IMR-90 (cell line): ENCODE data around the gene DENND2C. TPM values are rescaled to one million over a fixed set of nuclear protein-coding genes. Genes with fewer than 3 reads are reported as not detected.

Source experiments
- microRNA-seq, 2 experiments: library from miRNA; stranded (forward) in 1 of 2; unstranded in 1 of 2; fragments of 10-50 nt in 1 of 2; fragments of <30 nt in 1 of 2; gene quantifications in 1 of 2; microRNA quantifications in 1 of 2; one replicate each; pipeline versions ENCODE3 to v1.1.0; 2013 to 2020; ENCODE audit not compliant: insufficient read depth in 1 of 2, insufficient read length in 1 of 2, unreplicated experiment in 1 of 2
- polyA plus RNA-seq, 3 experiments: library from polyadenylated mRNA; depleted of rRNA; stranded (reverse); fragments of >200 nt; gene quantifications; 2 replicates each; pipeline ENCODE4 v1.2.3, GENCODE V29; 2012; ENCODE audit warnings: low replicate concordance in 1 of 3
- small RNA-seq, 5 experiments: library from RNA; depleted of rRNA; stranded (forward); fragments of <200 nt; gene quantifications; one replicate each; pipeline ENCODE3, GENCODE V24; 2012
- total RNA-seq: library from RNA; depleted of rRNA; stranded (reverse); fragments of >200 nt; gene quantifications from 2 replicates; pipeline ENCODE4 v1.2.3, GENCODE V29; 2012; rRNA removed

The DENND2C gene
- total and polyA plus RNA-seq, 2 of the 4 experiments (the other 2 are of a cell fraction), result 0.58 to 2.2 TPM

Small RNA genes within 50 kb of the gene (microRNA-seq; reads per million reads assigned to microRNA genes)
- not detected for gene RN7SL432P (ENCODE audit: insufficient read depth, insufficient read length)

Small RNA genes within 50 kb of the gene (small RNA-seq; reads per million reads assigned to genes)
- gene RN7SL432P, result 0 to 0.60 (median 0) reads per million in 5 experiments

Other genes with a start within 250 kb of the DENND2C start
- gene TRIM33, start 158.8 kb downstream of the DENND2C start, total RNA-seq, result 40.0 and 40.1 TPM in 2 replicates
- gene TRIM33, start 158.8 kb downstream of the DENND2C start, polyA plus RNA-seq (2012; rRNA removed), result 9.2 and 9.5 TPM in 2 replicates
- 15.4 and 39.4 TPM in 2 replicates for gene BCAS2, start 88.4 kb downstream of the DENND2C start, total RNA-seq
- 20.2 and 23.1 TPM in 2 replicates for gene BCAS2, start 88.4 kb downstream of the DENND2C start, polyA plus RNA-seq (2012; rRNA removed)
- not detected in 2 replicates for gene AMPD1, start 25.5 kb upstream of the DENND2C start, total RNA-seq
- not detected in 2 replicates for gene AMPD1, start 25.5 kb upstream of the DENND2C start, polyA plus RNA-seq (2012; rRNA removed)
- gene NRAS, start 46.7 kb upstream of the DENND2C start, total RNA-seq, result 85.9 and 110 TPM in 2 replicates
- gene NRAS, start 46.7 kb upstream of the DENND2C start, polyA plus RNA-seq (2012; rRNA removed), result 22.3 and 27.4 TPM in 2 replicates
- 879 and 2,287 TPM in 2 replicates for gene CSDE1, start 87.9 kb upstream of the DENND2C start, total RNA-seq
- gene CSDE1, start 87.9 kb upstream of the DENND2C start, polyA plus RNA-seq (2012; rRNA removed), result 162 and 190 TPM in 2 replicates
- gene SIKE1, start 110.6 kb upstream of the DENND2C start, total RNA-seq, result 49.1 and 59.4 TPM in 2 replicates
- 20.9 and 24.2 TPM in 2 replicates for gene SIKE1, start 110.6 kb upstream of the DENND2C start, polyA plus RNA-seq (2012; rRNA removed)
- gene SYCP1, start 184.8 kb upstream of the DENND2C start, total RNA-seq, result not detected in 2 replicates
- gene SYCP1, start 184.8 kb upstream of the DENND2C start, polyA plus RNA-seq (2012; rRNA removed), result not detected in 2 replicates